ENCODE measurements around the gene SHISA3. TPM values are rescaled to one million over a fixed set of nuclear protein-coding genes. Genes with fewer than 3 reads are reported as not detected.

SHISA3 gene
- 0.24 and 3.0 TPM in 2 replicates for total RNA-seq (ENCODE audit: low replicate concordance)
- long read RNA-seq, result 0 reads

- peaks cover 86% of the 10 kb centered on the region for H3K27me3 Mint-ChIP-seq
- H3K4me3 Mint-ChIP-seq, result peak within 1 kb of the TSS; percentile 90
- H3K27ac Mint-ChIP-seq, result peak within 1 kb of the TSS; percentile 35
- no peaks in the 10 kb centered on the region for H3K36me3 Mint-ChIP-seq
- DNase-seq (ENCODE audit: extremely low spot score, unreplicated experiment), result no peak
- no peak for TF ChIP-seq CTCF (conservative IDR thresholded peaks at IDR 0.05)
- H3K4me1 Mint-ChIP-seq (ENCODE audit: unreplicated experiment), result peaks cover 28% of the 10 kb centered on the region
- H3K9me3 Mint-ChIP-seq, result no peaks in the 10 kb centered on the region
Observed at GRCh38 chr4:42396752-42397634, at the start of gene SHISA3. TSS of gene SHISA3 (plus strand) at chr4:42397488. CDS start at chr4:42398057, 569 bp downstream.

GRCh38 chr4:42348247-42348646 is 49.0 kb upstream of the SHISA3 start:
- H3K4me3 Mint-ChIP-seq, result no peak overlapping the region
- no peaks in the 10 kb centered on the region for H3K27me3 Mint-ChIP-seq
- H3K4me1 Mint-ChIP-seq (ENCODE audit: unreplicated experiment), result no peaks in the 10 kb centered on the region
- DNase-seq (ENCODE audit: extremely low spot score, unreplicated experiment), result no peak
- H3K9me3 Mint-ChIP-seq, result no peaks in the 10 kb centered on the region
- H3K27ac Mint-ChIP-seq, result no peak overlapping the region
- H3K36me3 Mint-ChIP-seq, result no peaks in the 10 kb centered on the region
- no peak for TF ChIP-seq CTCF (conservative IDR thresholded peaks at IDR 0.05)

GRCh38 chr4:42348692-42349091 is 48.6 kb upstream of the SHISA3 start:
- no peak for TF ChIP-seq CTCF (conservative IDR thresholded peaks at IDR 0.05)
- no peak overlapping the region for H3K27ac Mint-ChIP-seq
- H3K4me1 Mint-ChIP-seq (ENCODE audit: unreplicated experiment), result no peaks in the 10 kb centered on the region
- H3K9me3 Mint-ChIP-seq, result no peaks in the 10 kb centered on the region
- H3K4me3 Mint-ChIP-seq, result no peak overlapping the region
- no peaks in the 10 kb centered on the region for H3K27me3 Mint-ChIP-seq
- no peak for DNase-seq (ENCODE audit: extremely low spot score, unreplicated experiment)
- no peaks in the 10 kb centered on the region for H3K36me3 Mint-ChIP-seq

- no peaks in the 10 kb centered on the region for H3K36me3 Mint-ChIP-seq
- H3K4me3 Mint-ChIP-seq, result no peak overlapping the region
- H3K27me3 Mint-ChIP-seq, result peaks cover 13% of the 10 kb centered on the region
- no peak for DNase-seq (ENCODE audit: extremely low spot score, unreplicated experiment)
- TF ChIP-seq CTCF (conservative IDR thresholded peaks at IDR 0.05), result no peak
- no peaks in the 10 kb centered on the region for H3K4me1 Mint-ChIP-seq (ENCODE audit: unreplicated experiment)
- no peak overlapping the region for H3K27ac Mint-ChIP-seq
- H3K9me3 Mint-ChIP-seq, result no peaks in the 10 kb centered on the region
Observed at GRCh38 chr4:42350611-42351182, 46.6 kb upstream of the SHISA3 start.

GRCh38 chr4:42352049-42352448 is 45.2 kb upstream of the SHISA3 start:
- no peak overlapping the region for H3K4me3 Mint-ChIP-seq
- H3K27ac Mint-ChIP-seq, result no peak overlapping the region
- H3K4me1 Mint-ChIP-seq (ENCODE audit: unreplicated experiment), result no peaks in the 10 kb centered on the region
- DNase-seq (ENCODE audit: extremely low spot score, unreplicated experiment), result no peak
- H3K36me3 Mint-ChIP-seq, result no peaks in the 10 kb centered on the region
- H3K27me3 Mint-ChIP-seq, result peaks cover 21% of the 10 kb centered on the region
- H3K9me3 Mint-ChIP-seq, result no peaks in the 10 kb centered on the region
- TF ChIP-seq CTCF (conservative IDR thresholded peaks at IDR 0.05), result no peak

Data from type B pancreatic cell (in vitro differentiated cells).